ENCODE data around the gene RTEL1. TPM values are rescaled to one million over a fixed set of nuclear protein-coding genes. Genes with fewer than 3 reads are reported as not detected.

The RTEL1 gene
- total and polyA plus RNA-seq, 9 of the 15 experiments (the other 6 are each of a cell fraction or from before 2014, with no cell fraction given) = 0.36 to 61.0 (median 17.9) TPM

DNA sequence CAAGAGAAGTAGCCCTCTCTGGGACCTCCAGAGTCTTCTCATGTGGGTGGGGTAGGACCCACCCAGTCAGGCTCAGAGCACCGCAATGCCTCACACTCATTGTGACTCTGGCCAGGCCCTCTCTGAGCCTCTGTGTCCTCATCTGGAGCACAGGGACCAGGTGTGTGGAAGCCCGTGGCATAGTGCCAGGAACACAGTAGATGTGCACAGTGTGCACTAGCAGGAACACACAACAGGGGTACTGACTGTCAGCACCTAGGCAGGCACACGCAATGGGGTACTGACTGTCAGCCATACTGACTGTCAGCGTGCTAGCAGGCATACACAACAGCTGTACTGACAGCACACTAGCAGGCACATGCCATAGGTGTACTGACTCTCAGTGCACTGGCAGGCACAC, 2.9 kb upstream of the RTEL1 start:
- no peaks in the 10 kb centered on the region for H3K9me1 ChIP-seq (ENCODE audit: control insufficient read depth, insufficient read depth, low read length)
- FAIRE-seq (no peak), ATAC-seq (no peak), DNase-seq (ENCODE audit: extremely low read depth in 1 of 4, low spot score in 3 of 4) (no peak)
- ChIA-PET CTCF (ENCODE audit: low intra/inter-chr PET ratio) (no interaction called here), POLR2A (interaction anchor here (0.6 to 0.7 kb wide), 2 partner anchors 13 to 226 kb away, joined by 3 read pairs; no protein-coding TSS in a partner anchor)
- H4K20me1 ChIP-seq (replicated peaks; ENCODE audit: control insufficient read depth, insufficient read depth, low read length) = no peaks in the 10 kb centered on the region; the same call in 1 of the 2 replicates
- H3K9ac ChIP-seq (ENCODE audit: insufficient read depth in 1 of 2, low read depth in 2 of 2, low read length in 2 of 2) = peak overlapping the region in 1 of 2 experiments; percentile 84; a peak in 2 of 4 replicates
- no peak overlapping the region for H2AFZ ChIP-seq (ENCODE audit: low read depth, low read length)
- H3K36me3 ChIP-seq (ENCODE audit: control insufficient read depth, insufficient read depth, low read length) = peaks cover 9% of the 10 kb centered on the region; the same call in 1 of the 3 replicates
- in situ Hi-C loops (cut with MboI) (no loop called here), intact Hi-C loops (cut with micrococcal nuclease) (loop anchor here (10.0 kb wide), 1 partner anchor 120 kb away; the partner anchor contains the start of gene PTK6)
- TF ChIP-seq ELF1 (tag; IDR thresholded peaks at IDR 0.05) = no peak
- no peak for TF ChIP-seq CAMTA2 (CRISPR knock-in tag; conservative IDR thresholded peaks at IDR 0.05)
- TF ChIP-seq HNRNPLL (IDR thresholded peaks at IDR 0.05; ENCODE audit: low read depth, low read length, poor library complexity, severe bottlenecking) = peak; percentile 12
- TF ChIP-seq IRF2 (CRISPR knock-in tag; IDR thresholded peaks at IDR 0.05) = no peak
- TF ChIP-seq NFIC (IDR thresholded peaks at IDR 0.05) = peak; percentile 77
- TF ChIP-seq SMC3 (conservative IDR thresholded peaks at IDR 0.05; ENCODE audit: insufficient read depth, low read depth, low read length) = no peak
- no peak for TF ChIP-seq CREM (IDR thresholded peaks at IDR 0.05; ENCODE audit: low read depth)
- no peak for TF ChIP-seq MAFF (IDR thresholded peaks at IDR 0.05; ENCODE audit: low read length)
- no peak for TF ChIP-seq KLF6 (CRISPR knock-in tag; IDR thresholded peaks at IDR 0.05; ENCODE audit: borderline replicate concordance)
- TF ChIP-seq, protein P1, sequence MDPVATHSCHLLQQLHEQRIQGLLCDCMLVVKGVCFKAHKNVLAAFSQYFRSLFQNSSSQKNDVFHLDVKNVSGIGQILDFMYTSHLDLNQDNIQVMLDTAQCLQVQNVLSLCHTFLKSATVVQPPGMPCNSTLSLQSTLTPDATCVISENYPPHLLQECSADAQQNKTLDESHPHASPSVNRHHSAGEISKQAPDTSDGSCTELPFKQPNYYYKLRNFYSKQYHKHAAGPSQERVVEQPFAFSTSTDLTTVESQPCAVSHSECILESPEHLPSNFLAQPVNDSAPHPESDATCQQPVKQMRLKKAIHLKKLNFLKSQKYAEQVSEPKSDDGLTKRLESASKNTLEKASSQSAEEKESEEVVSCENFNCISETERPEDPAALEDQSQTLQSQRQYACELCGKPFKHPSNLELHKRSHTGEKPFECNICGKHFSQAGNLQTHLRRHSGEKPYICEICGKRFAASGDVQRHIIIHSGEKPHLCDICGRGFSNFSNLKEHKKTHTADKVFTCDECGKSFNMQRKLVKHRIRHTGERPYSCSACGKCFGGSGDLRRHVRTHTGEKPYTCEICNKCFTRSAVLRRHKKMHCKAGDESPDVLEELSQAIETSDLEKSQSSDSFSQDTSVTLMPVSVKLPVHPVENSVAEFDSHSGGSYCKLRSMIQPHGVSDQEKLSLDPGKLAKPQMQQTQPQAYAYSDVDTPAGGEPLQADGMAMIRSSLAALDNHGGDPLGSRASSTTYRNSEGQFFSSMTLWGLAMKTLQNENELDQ (CRISPR knock-in tag; IDR thresholded peaks at IDR 0.05; ENCODE audit: borderline replicate concordance) = no peak
- TF ChIP-seq, protein P2, sequence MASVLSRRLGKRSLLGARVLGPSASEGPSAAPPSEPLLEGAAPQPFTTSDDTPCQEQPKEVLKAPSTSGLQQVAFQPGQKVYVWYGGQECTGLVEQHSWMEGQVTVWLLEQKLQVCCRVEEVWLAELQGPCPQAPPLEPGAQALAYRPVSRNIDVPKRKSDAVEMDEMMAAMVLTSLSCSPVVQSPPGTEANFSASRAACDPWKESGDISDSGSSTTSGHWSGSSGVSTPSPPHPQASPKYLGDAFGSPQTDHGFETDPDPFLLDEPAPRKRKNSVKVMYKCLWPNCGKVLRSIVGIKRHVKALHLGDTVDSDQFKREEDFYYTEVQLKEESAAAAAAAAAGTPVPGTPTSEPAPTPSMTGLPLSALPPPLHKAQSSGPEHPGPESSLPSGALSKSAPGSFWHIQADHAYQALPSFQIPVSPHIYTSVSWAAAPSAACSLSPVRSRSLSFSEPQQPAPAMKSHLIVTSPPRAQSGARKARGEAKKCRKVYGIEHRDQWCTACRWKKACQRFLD (CRISPR knock-in tag; IDR thresholded peaks at IDR 0.05) = no peak
- TF ChIP-seq RBFOX2 (IDR thresholded peaks at IDR 0.05; ENCODE audit: low read depth, low read length) = no peak
- no peak for TF ChIP-seq BMI1 (IDR thresholded peaks at IDR 0.05; ENCODE audit: low read length)
- BruUV-seq (replicated peaks) = no TSS peak
- H3K9me3 ChIP-seq (replicated peaks; ENCODE audit: control insufficient read depth, insufficient read depth, low read depth, low read length) = no peaks in the 10 kb centered on the region
- 65% methylated on average over 4 of the region's 4 CpGs for WGBS (ENCODE audit: insufficient coverage, low coverage, missing lambda C conversion rate)
- H3K27me3 ChIP-seq (ENCODE audit: control insufficient read depth in 2 of 2, insufficient read depth in 2 of 2, low read length in 2 of 2) = no peaks in the 10 kb centered on the region
- H3K79me2 ChIP-seq (ENCODE audit: control insufficient read depth, insufficient read depth, low read length) = peaks cover 46% of the 10 kb centered on the region
- no peak overlapping the region for H3K4me3 ChIP-seq
- no peak overlapping the region for H3K4me2 ChIP-seq (ENCODE audit: insufficient read depth, low read length)
- peaks cover 28 to 73% of the 10 kb centered on the region in 2 experiments for H3K4me1 ChIP-seq (replicated peaks in 1 of 2; ENCODE audit: control insufficient read depth in 2 of 2, insufficient read depth in 2 of 2, low read length in 2 of 2)
- H3K27ac ChIP-seq (ENCODE audit: extremely low read depth, low read depth, low read length) = no peak overlapping the region
